Bone marrow (tissue), 2 donors: Measurements from ENCODE around the gene MYBPC2.
"Not testable (repeated sequence)": the region's sequence is repeated elsewhere in the genome, so short reads cannot be mapped to it uniquely, and the experiment has no call there.

Experiments
- DNase-seq, 2 donors: peaks; one replicate each; lab custom pipeline; 2025; lab: John Stamatoyannopoulos, UW

The MYBPC2 gene

GRCh38 chr19:50459638-50460037, 26.9 kb downstream of the MYBPC2 start:
- DNase-seq = no peak

GRCh38 chr19:50460161-50460765, 27.6 kb downstream of the MYBPC2 start:
- no peak for DNase-seq

GRCh38 chr19:50461066-50461875, 28.6 kb downstream of the MYBPC2 start:
- DNase-seq = peak in 1 of 2 donors; percentile 14

DNA sequence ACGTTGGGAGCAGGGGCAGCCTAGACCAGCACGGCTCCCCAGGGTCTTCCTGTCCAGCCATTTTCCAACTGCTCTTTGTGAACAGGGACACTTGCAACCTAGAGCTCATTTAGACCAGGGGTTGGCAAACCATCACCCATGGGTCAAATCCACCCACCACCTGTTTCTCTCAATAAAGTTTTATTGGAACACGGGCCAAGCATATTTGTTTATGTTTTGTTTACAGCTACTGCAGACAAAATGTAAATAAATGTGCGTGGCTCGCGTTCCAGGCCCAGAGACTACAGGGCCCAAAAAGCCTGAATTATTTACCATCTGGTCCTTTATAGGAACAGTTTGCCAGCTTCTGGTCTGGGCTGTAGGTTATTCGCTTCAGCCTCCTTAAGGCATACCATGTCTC, 30.3 kb downstream of the MYBPC2 start:
- no peak for DNase-seq

DNA sequence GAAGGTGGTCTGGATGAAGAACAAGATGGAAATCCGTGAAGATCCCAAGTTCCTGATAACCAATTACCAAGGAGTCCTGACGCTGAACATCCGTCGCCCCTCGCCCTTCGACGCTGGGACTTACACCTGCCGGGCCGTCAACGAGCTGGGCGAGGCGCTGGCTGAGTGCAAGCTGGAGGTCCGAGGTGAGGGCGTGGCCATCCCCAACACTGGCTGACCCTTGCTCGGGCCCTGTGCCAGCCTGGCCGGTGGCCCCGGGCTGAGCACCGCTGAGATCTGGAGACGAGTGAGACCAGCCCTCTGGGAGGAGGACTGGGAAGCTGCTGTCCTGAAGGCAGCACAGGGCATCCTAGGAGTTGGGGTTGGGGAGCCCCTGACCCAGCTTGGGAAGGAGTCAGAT, 31.7 kb downstream of the MYBPC2 start:
- DNase-seq = no peak

GRCh38 chr19:50465000-50465399, 32.3 kb downstream of the MYBPC2 start:
- no peak for DNase-seq

GRCh38 chr19:50465986-50466705, 33.5 kb downstream of the MYBPC2 start:
- DNase-seq = no peak

- no peak for DNase-seq
These were observed 34.0 kb downstream of the MYBPC2 start for GRCh38 chr19:50466706-50467039.

- DNase-seq = no peak
These were observed 34.9 kb downstream of the MYBPC2 start for GRCh38 chr19:50467566-50467965.

DNA sequence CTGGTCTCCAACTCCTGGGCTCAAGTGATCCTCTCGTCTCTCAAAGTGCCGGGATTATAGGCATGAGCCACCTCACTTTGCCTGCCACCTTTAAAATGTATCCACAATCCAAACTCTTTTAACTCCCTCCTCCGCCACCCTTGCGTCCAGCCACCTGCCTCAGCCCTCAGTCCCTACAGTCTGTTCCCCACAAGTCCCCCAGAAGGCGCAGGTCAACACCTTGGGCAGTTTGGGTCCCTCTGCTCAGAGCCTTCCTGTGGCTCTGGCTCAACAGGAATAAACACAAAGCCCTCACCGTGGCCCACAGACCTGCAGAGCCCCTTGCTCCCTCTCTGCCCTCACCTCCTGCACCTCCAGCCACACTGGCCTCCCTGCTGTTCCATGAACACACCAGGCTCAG, 36.1 kb downstream of the MYBPC2 start:
- no peak for DNase-seq

- DNase-seq = not testable (repeated sequence)
These were observed 40.6 kb downstream of the MYBPC2 start for GRCh38 chr19:50473336-50473735.

DNA sequence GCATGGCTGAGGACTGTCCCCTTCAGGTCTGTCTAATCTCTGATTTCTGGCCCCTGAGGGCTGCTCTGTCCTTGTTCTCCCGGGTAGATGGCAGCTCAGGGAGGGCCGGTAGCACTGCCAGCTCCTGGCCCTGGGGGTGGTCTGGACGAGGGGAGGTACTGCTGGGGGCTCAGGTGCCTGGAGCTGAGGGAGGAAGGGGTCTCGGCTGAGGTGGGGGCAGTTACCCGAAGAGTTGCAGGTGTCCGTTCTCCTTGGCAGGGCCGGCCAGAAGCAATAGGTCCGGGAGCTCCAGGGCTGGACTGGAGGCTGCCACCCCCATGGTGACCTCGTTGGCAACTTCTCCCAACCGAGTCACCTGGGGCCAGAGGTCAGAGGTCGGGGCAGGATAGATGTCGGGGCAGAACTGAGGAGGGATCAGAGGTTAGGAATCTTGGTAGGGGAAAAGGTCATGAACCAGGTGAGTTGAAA, 42.4 kb downstream of the MYBPC2 start:
- no peak for DNase-seq

GRCh38 chr19:50475736-50476223, 43.1 kb downstream of the MYBPC2 start:
- DNase-seq = no peak

DNA sequence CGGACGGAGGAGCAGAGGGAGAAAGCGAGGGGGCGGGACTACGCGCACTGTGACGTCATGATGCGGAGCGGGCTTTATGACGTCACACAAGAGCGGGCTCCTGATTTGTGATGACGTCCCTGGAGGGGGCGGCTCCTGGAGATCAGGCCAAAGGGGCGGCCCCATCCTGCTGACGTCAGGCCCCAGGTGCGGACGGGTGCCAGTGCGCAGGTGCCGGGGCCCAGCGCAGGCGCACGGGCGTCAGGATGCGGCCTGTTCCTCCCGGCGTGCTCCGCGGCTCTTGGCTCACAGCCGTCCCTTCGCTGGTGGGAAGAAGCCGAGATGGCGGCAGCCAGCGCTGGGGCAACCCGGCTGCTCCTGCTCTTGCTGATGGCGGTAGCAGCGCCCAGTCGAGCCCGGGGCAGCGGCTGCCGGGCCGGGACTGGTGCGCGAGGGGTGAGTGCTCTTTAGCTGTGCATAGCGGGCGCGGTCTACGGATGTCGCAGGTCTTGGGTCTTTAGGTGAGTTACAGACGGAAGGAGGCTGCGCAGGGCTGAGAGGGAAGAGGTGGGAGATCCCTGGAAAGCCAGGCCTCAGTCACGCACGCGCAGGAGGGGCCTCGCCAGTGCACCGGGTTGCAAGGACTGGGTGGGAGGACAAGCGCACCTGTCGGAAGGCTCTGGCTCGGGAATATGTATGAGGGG, 43.7 kb downstream of the MYBPC2 start, which contains the start of the genes EMC10 and GARIN5A:
TSS of gene EMC10 (plus strand) at position 284 of the 683 bp plus-strand sequence. CDS start at position 322, 38 bp downstream.
TSS of gene GARIN5A (minus strand) at position 625 of the 683 bp plus-strand sequence. CDS start at position 165, 460 bp downstream.
- DNase-seq = peak; percentile 41 to 65

- no peak for DNase-seq
These were observed 44.2 kb downstream of the MYBPC2 start for GRCh38 chr19:50476907-50477238.

DNA sequence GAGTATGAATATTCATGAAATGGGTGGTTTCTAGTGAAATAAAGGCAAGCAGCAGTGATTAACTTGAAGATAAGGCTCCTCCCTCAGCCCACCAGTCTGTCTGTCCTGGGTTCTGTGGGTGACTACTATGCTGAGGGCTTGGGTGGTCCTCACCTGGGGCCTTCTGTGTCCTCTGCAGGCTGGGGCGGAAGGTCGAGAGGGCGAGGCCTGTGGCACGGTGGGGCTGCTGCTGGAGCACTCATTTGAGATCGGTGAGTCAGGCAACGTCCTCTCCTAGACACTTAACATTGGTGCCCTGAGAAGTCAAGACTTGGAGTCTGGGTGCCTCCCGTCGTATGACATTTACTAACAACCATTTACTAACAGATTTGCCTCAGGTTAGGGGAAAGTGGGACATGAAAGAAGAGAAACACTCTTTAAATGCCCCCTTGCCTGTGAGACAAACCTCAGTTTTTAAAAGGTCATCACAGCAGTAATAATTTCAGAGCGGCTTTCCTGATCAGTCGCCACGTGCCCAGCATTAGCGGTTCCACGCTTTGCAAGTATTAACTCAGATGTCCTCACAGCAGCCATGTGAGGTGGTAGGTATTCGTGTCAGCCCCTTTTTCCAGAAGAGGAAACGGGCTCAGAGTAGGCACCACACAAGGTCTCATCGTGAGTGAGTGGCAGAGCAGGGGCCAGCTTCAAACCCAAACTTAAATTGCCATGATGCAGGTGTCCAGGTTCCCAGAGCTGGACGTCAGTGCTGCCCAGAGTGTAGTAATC, 45.2 kb downstream of the MYBPC2 start:
- DNase-seq = no peak

DNA sequence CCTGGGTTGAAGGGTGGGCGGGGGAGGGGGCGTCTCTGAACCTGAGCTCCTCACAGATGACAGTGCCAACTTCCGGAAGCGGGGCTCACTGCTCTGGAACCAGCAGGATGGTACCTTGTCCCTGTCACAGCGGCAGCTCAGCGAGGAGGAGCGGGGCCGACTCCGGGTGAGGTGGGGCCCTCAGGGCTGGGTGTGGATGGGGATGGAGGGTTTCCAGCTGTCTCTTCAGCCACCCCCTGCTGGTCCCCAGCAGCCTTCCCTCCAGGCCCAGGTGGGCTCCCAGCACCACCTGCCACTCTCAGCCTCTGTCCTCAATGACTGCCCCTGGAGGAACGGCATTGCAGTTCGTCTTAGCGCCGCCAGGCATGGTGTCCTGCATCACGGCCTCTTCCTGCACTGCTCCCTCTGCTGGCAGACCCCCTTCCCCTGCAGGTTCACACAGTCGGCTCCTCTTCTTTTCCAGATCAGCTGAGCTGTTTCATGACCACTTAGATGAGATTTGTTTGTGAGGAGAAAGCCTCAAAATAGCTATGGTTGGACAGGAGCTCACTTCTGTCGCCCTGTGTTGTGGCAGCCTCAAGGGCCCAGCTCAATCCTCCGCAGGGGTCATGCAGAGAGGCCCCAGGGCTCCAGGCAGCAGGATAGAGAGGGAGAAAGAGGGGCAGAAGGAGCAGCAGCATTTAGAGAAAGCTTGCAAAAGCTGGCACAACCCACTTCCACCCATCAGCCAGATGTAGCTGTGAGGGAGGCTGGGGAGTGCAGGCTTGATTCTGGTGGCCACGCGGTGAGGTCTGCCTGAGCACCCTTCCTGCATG, 46.4 kb downstream of the MYBPC2 start:
- DNase-seq = no peak

DNA sequence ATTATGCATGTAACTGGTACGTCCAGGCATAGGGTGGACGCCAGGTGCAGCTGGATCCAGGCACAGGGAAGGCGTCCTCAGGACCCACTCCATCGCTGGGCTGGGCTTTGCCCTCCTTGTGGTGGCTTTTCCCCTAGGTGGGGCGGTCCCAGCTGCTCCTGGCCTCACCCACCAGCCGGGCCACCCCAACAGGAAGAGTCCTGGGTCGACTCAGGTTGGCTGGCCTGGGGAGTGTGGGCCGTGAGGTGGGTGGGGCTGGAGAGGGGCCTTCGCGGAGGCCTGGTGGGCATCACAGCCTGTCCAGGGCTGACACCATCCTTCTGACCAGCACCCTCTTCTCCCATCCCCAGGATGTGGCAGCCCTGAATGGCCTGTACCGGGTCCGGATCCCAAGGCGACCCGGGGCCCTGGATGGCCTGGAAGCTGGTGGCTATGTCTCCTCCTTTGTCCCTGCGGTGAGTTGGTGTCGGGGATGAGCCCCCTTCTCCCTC, 47.1 kb downstream of the MYBPC2 start:
- no peak for DNase-seq

GRCh38 chr19:50480281-50481111, 47.8 kb downstream of the MYBPC2 start:
- no peak for DNase-seq
